GM21447 (cell line): Measurements from ENCODE around the gene WDR48.

Experiments used
- ATAC-seq: cut with Tn5 transposase; IDR thresholded peaks from one replicate; pipeline ENCODE4 v1.9.1; 2021; ENCODE audit not compliant: unreplicated experiment

WDR48 gene

GRCh38 chr3:39137991-39138803 lies 86.4 kb downstream of the WDR48 start:
- ATAC-seq = no peak

GRCh38 chr3:39138804-39139415 lies 87.1 kb downstream of the WDR48 start:
- no peak for ATAC-seq

- ATAC-seq = no peak
Measured at GRCh38 chr3:39139442-39139841, 87.6 kb downstream of the WDR48 start.

- ATAC-seq = no peak
Measured at GRCh38 chr3:39140341-39140971, 88.6 kb downstream of the WDR48 start.

- ATAC-seq = no peak
Measured at GRCh38 chr3:39141171-39141995, 89.6 kb downstream of the WDR48 start.

GRCh38 chr3:39142067-39142466 lies 90.3 kb downstream of the WDR48 start:
- no peak for ATAC-seq

GRCh38 chr3:39143051-39143885 lies 91.5 kb downstream of the WDR48 start:
- no peak for ATAC-seq

GRCh38 chr3:39144095-39144747 lies 92.4 kb downstream of the WDR48 start:
- no peak for ATAC-seq

- no peak for ATAC-seq
Measured at GRCh38 chr3:39144748-39145380, 93.0 kb downstream of the WDR48 start.

- ATAC-seq = no peak
Measured at GRCh38 chr3:39146083-39146501, 94.3 kb downstream of the WDR48 start.
